Neuronal stem cell (in vitro differentiated cells): Measurements from ENCODE around the gene ABCC4.

ENCODE experiments used
- DNase-seq: peaks from one replicate; pipeline ENCODE4 v3.0.0-alpha.2; 2013; ENCODE audit warnings: low spot score
- H2AFZ ChIP-seq: one replicate; pipeline ENCODE4 v1.6.1; 2013; ENCODE audit warnings: mild to moderate bottlenecking, low read length, inconsistent platforms
- H2AK5ac ChIP-seq: 2 replicates; pipeline ENCODE4 v1.6.1; 2013; ENCODE audit warnings: low read depth, mild to moderate bottlenecking, inconsistent platforms, low read length, moderate library complexity, mixed read lengths
- H2BK120ac ChIP-seq: 2 replicates; pipeline ENCODE4 v1.6.1; 2013; ENCODE audit warnings: low read depth, mild to moderate bottlenecking, inconsistent platforms, low read length, moderate library complexity, mixed read lengths
- H2BK12ac ChIP-seq: one replicate; pipeline ENCODE4 v1.6.1; 2013; ENCODE audit warnings: low read length, inconsistent platforms
- H2BK15ac ChIP-seq: 2 replicates; pipeline ENCODE4 v1.6.1; 2013; ENCODE audit warnings: mild to moderate bottlenecking, low read length, inconsistent platforms, mixed read lengths
- H2BK5ac ChIP-seq: one replicate; pipeline ENCODE4 v1.6.1; 2013; ENCODE audit warnings: inconsistent platforms, mild to moderate bottlenecking, low read length, moderate library complexity
- H3K14ac ChIP-seq: one replicate; pipeline ENCODE4 v1.6.1; 2013; ENCODE audit warnings: low read length, inconsistent platforms
- H3K18ac ChIP-seq: 2 replicates; pipeline ENCODE4 v1.6.1; 2013; ENCODE audit warnings: low read length, inconsistent platforms
- H3K23ac ChIP-seq: 2 replicates; pipeline ENCODE4 v1.6.1; 2013; ENCODE audit warnings: low read depth, mild to moderate bottlenecking, mixed read lengths, low read length, inconsistent platforms; ENCODE audit not compliant: poor library complexity
- H3K27ac ChIP-seq: replicated peaks from 3 replicates; pipeline ENCODE4 v1.5.1; 2013; ENCODE audit warnings: low read length, inconsistent platforms
- H3K27me3 ChIP-seq, 3 experiments: 2 replicates each; pipeline ENCODE4 v1.6.1; 2013; ENCODE audit warnings: low read length in 3 of 3, mild to moderate bottlenecking in 2 of 3, inconsistent platforms in 1 of 3, low read depth in 1 of 3, mixed read lengths in 1 of 3, moderate library complexity in 1 of 3; ENCODE audit not compliant: control insufficient read depth in 3 of 3, insufficient read depth in 3 of 3
- H3K36me3 ChIP-seq, 2 donors: replicated peaks in 1 of 2; 2 replicates each; pipeline ENCODE4 v1.6.1; 2013; ENCODE audit warnings: low read length in 2 of 2; ENCODE audit not compliant: control insufficient read depth in 2 of 2, insufficient read depth in 2 of 2
- H3K4ac ChIP-seq: 2 replicates; pipeline ENCODE4 v1.6.1; 2013; ENCODE audit warnings: inconsistent platforms, mild to moderate bottlenecking, low read length, moderate library complexity
- H3K4me1 ChIP-seq, 2 donors: 1 replicate in 1 of 2; 2 replicates in 1 of 2; pipeline ENCODE4 v1.6.1; 2013; ENCODE audit warnings: low read length in 2 of 2, low read depth in 1 of 2; ENCODE audit not compliant: control insufficient read depth in 2 of 2, insufficient read depth in 1 of 2
- H3K4me2 ChIP-seq: one replicate; pipeline ENCODE4 v1.6.1; 2013; ENCODE audit warnings: mild to moderate bottlenecking, low read length, inconsistent platforms; ENCODE audit not compliant: insufficient read depth, poor library complexity, severe bottlenecking
- H3K4me3 ChIP-seq, 2 donors: 2 replicates each; pipeline ENCODE4 v1.5.1; 2013; ENCODE audit warnings: low read length in 2 of 2, mild to moderate bottlenecking in 2 of 2, inconsistent platforms in 1 of 2, moderate library complexity in 1 of 2
- H3K79me1 ChIP-seq: one replicate; pipeline ENCODE4 v1.6.1; 2013; ENCODE audit warnings: low read depth, mild to moderate bottlenecking, inconsistent platforms, low read length, moderate library complexity
- H3K9ac ChIP-seq: one replicate; pipeline ENCODE4 v1.6.1; 2013; ENCODE audit warnings: mild to moderate bottlenecking, low read depth, low read length, inconsistent platforms; ENCODE audit not compliant: poor library complexity
- H3K9me3 ChIP-seq, 2 donors: replicated peaks in 1 of 2; 2 replicates each; pipeline versions ENCODE3 to v1.6.1; 2013; ENCODE audit warnings: low read length in 2 of 2, mild to moderate bottlenecking in 2 of 2, inconsistent platforms in 1 of 2, low read depth in 1 of 2, mixed read lengths in 1 of 2, moderate library complexity in 1 of 2; ENCODE audit not compliant: control insufficient read depth in 2 of 2, insufficient read depth in 1 of 2
- H4K8ac ChIP-seq: one replicate; pipeline ENCODE4 v1.6.1; 2013; ENCODE audit warnings: low read depth, mild to moderate bottlenecking, inconsistent platforms, low read length, moderate library complexity
- H4K91ac ChIP-seq: one replicate; pipeline ENCODE4 v1.6.1; 2013; ENCODE audit warnings: low read length, low read depth, mild to moderate bottlenecking, inconsistent platforms; ENCODE audit not compliant: poor library complexity
- WGBS, 2 donors: extraction: QIAGEN DNeasy Blood & Tissue Kit; methylation state at CpG; one replicate each; pipeline ENCODE4 v1.1.7; 2013; ENCODE audit warnings: missing lambda C conversion rate in 2 of 2, mixed read lengths in 1 of 2; ENCODE audit not compliant: insufficient read length in 2 of 2, insufficient replicate concordance in 1 of 2; ENCODE audit errors: extremely low coverage in 2 of 2; 5-methylcytosine and 5-hydroxymethylcytosine counted together

ABCC4 gene

DNA sequence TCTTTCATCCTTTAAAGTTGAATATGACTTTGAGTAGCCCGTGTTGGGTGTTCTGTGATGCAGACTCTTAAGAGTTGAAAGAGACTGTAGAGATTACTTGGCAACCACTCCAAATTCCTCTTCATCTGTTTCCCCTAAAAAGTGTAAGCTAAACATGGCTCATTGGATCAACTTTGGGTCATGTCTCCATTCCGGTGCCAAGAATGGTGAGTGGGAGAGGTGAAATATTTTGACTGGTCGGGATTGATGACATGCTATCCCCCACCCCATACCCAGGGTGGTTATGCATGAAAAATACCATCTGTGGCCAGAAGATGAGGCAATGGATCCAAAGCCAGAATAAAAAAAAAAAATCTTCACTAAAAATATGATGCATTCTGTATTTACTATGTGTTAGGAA, 307.6 kb downstream of the ABCC4 start:
- Histone ChIP-seq H4K91ac (no peak overlapping the region), H3K23ac (no peak overlapping the region), H2AFZ (no peak overlapping the region), H3K27ac (no peak overlapping the region), H3K36me3 (no peaks in the 10 kb centered on the region), H2BK5ac (no peak overlapping the region), H3K9ac (no peak overlapping the region), H3K4me1 (peaks cover 3 to 12% of the 10 kb centered on the region in 2 donors), H3K27me3 (no peaks in the 10 kb centered on the region), H4K8ac (no peak overlapping the region), H3K14ac (no peak overlapping the region), H2BK120ac (no peak overlapping the region), H3K9me3 (peaks cover 0 to 11% of the 10 kb centered on the region in 2 donors), H3K79me1 (no peaks in the 10 kb centered on the region), H2BK12ac (no peak overlapping the region), H2AK5ac (no peak overlapping the region), H2BK15ac (no peak overlapping the region), H3K4ac (no peak overlapping the region), H3K4me2 (no peak overlapping the region), H3K18ac (no peak overlapping the region), H3K4me3 (no peak overlapping the region)
- DNase-seq, result no peak
- no CpG with 5 or more reads among the region's 3 CpGs for WGBS, 2 donors

DNA sequence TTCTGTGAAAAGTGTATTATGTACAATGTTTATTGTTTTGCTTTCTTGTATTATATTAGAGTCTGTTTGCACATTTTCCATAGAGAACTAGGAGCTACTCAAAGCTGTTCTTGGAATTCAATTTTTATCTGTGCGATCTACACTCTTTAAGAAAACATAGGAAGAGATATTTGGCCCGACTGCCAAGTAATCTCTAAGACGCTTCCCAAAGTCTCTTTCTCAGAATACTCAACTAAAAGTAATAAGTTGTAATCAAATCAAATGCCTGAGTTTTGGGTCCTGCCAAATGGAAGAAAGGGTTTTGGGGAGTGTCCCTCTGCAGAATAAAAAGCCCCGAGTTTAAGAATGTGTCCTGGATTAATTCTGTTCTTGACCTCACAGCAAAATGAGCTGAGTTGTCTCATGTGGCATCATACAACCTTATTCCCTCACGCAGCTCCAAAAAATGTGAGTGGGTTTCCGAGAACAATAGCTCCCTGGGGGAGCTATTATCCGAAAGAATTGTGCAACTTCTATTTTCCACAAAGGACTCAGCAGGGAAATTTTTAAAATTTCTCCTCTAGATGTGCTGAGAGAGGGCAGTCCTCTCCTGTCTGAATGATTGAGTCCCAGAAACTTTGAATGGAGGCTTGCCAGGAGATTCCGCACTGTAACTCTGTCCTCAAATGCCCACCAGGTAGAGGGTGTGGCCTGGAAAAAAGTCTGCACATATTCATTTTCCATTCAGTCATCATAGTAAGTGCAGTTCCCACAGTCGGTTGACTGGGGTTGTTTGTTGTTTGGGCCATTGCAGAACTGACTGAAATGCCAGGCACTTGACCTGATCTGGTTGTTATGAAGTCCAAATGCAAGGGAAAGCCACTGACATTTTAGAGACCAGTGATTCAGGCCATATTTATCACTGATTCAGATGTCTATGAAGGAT, 309.0 kb downstream of the ABCC4 start:
- H2BK5ac ChIP-seq, result no peak overlapping the region
- H3K14ac ChIP-seq, result no peak overlapping the region
- H3K27me3 ChIP-seq, result no peaks in the 10 kb centered on the region
- no peak overlapping the region for H3K4me3 ChIP-seq
- H3K4me1 ChIP-seq, result peaks cover 3 to 12% of the 10 kb centered on the region in 2 donors
- H4K91ac ChIP-seq, result no peak overlapping the region
- peaks cover 0 to 11% of the 10 kb centered on the region in 2 donors for H3K9me3 ChIP-seq
- H3K18ac ChIP-seq, result no peak overlapping the region
- H3K36me3 ChIP-seq, result no peaks in the 10 kb centered on the region
- H2AFZ ChIP-seq, result peak overlapping the region; percentile 3
- no peak overlapping the region for H2BK15ac ChIP-seq
- no peak overlapping the region for H2BK120ac ChIP-seq
- H3K4ac ChIP-seq, result no peak overlapping the region
- H4K8ac ChIP-seq, result no peak overlapping the region
- no CpG with 5 or more reads among the region's 9 CpGs for WGBS, 2 donors
- no peak overlapping the region for H3K9ac ChIP-seq
- no peak overlapping the region for H2BK12ac ChIP-seq
- H3K27ac ChIP-seq, result no peak overlapping the region
- H3K4me2 ChIP-seq, result no peak overlapping the region
- DNase-seq, result no peak
- H3K23ac ChIP-seq, result no peak overlapping the region
- no peak overlapping the region for H2AK5ac ChIP-seq
- H3K79me1 ChIP-seq, result no peaks in the 10 kb centered on the region

DNA sequence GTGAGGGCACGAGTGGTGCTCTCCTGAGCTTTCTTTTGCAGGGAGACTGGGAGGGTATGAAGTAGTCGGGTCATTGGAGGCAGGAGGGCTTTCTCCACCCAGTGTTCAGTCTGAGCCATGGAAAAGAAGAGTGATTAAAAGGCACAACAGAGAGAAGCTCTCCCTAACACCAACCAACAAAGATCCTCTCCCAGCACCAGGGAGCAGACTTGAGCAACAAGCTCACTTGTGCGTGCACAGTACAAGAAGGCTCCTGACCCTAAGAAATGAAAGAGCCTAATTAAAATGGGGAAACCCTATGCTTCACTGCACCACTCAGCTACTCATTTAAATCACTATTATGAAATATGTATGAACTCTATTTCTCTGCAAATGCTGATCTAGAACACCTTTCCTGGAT, 312.6 kb downstream of the ABCC4 start:
- Histone ChIP-seq H3K4me1 (peaks cover 1 to 10% of the 10 kb centered on the region in 2 donors), H2BK120ac (no peak overlapping the region), H3K4me2 (no peak overlapping the region), H2BK15ac (no peak overlapping the region), H3K23ac (no peak overlapping the region), H2AK5ac (no peak overlapping the region), H3K9me3 (peaks cover 0 to 11% of the 10 kb centered on the region in 2 donors), H2BK12ac (no peak overlapping the region), H2BK5ac (no peak overlapping the region), H4K91ac (no peak overlapping the region), H3K79me1 (no peaks in the 10 kb centered on the region), H3K36me3 (no peaks in the 10 kb centered on the region), H3K14ac (no peak overlapping the region), H3K27me3 (no peaks in the 10 kb centered on the region), H4K8ac (no peak overlapping the region), H3K9ac (no peak overlapping the region), H2AFZ (no peak overlapping the region), H3K27ac (no peak overlapping the region), H3K4ac (no peak overlapping the region), H3K4me3 (no peak overlapping the region), H3K18ac (no peak overlapping the region)
- WGBS, 2 donors, result no CpG with 5 or more reads among the region's 3 CpGs
- no peak for DNase-seq

DNA sequence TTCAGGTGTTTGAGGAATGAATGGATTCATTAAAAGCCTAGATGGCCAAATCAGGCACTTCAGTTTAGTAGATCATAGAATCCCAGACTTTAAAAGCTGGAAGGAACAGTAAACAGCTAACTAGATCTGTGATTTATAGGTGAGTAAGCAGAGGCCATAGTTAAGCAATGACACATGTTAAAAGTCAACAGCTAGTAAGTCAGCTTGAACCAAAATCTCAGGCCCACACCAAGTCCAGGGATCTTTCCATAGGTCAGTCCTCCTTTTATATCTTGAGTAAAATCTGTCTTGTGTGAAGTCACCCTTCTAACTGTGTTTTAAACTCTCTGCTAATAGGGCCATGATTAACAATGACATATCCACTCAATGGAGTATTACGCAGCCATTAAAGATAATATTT, 313.4 kb downstream of the ABCC4 start:
- no peak overlapping the region for H3K9ac ChIP-seq
- H3K27me3 ChIP-seq, result no peaks in the 10 kb centered on the region
- DNase-seq, result no peak
- no peak overlapping the region for H2AFZ ChIP-seq
- H3K4me2 ChIP-seq, result no peak overlapping the region
- H3K14ac ChIP-seq, result no peak overlapping the region
- no peak overlapping the region for H2BK12ac ChIP-seq
- H3K4me3 ChIP-seq, result no peak overlapping the region
- H3K27ac ChIP-seq, result no peak overlapping the region
- no peak overlapping the region for H3K18ac ChIP-seq
- no peak overlapping the region for H4K8ac ChIP-seq
- H2BK120ac ChIP-seq, result no peak overlapping the region
- peaks cover 1 to 10% of the 10 kb centered on the region in 2 donors for H3K4me1 ChIP-seq
- no peaks in the 10 kb centered on the region for H3K79me1 ChIP-seq
- H3K4ac ChIP-seq, result no peak overlapping the region
- H4K91ac ChIP-seq, result no peak overlapping the region
- H3K36me3 ChIP-seq, result no peaks in the 10 kb centered on the region
- WGBS, 2 donors, result no CpG with 5 or more reads among the region's 1 CpG
- H2BK5ac ChIP-seq, result no peak overlapping the region
- no peak overlapping the region for H2AK5ac ChIP-seq
- no peak overlapping the region for H3K23ac ChIP-seq
- H3K9me3 ChIP-seq, result peaks cover 0 to 11% of the 10 kb centered on the region in 2 donors
- H2BK15ac ChIP-seq, result no peak overlapping the region
